KMS-11 (cell line): ENCODE measurements around the gene STAG1.
"Not testable (repeated sequence)": the region's sequence is repeated elsewhere in the genome, so short reads cannot be mapped to it uniquely, and the experiment has no call there.

Experiments used
- H2AFZ ChIP-seq: fragments of 200-600 bp; sonication (generic); 2 replicates; pipeline ENCODE4 v1.6.1; 2016; ENCODE audit warnings: antibody characterized with exemption, mixed run types, low read depth
- H3K27ac ChIP-seq: fragments of 200-600 bp; sonication (generic); 2 replicates; pipeline ENCODE4 v1.6.1; 2016; ENCODE audit warnings: mild to moderate bottlenecking, mixed run types
- H3K27me3 ChIP-seq: fragments of 200-600 bp; sonication (generic); 2 replicates; pipeline ENCODE4 v1.6.1; 2017; ENCODE audit warnings: mild to moderate bottlenecking, low read depth, mixed run types, moderate library complexity; ENCODE audit not compliant: insufficient read depth
- H3K36me3 ChIP-seq: fragments of 200-600 bp; sonication (generic); 2 replicates; pipeline ENCODE4 v1.6.1; 2017; ENCODE audit warnings: mild to moderate bottlenecking, mixed run types; ENCODE audit not compliant: insufficient read depth
- H3K4me1 ChIP-seq: fragments of 200-600 bp; sonication (generic); 2 replicates; pipeline ENCODE4 v1.6.1; 2016; ENCODE audit warnings: mild to moderate bottlenecking, low read depth, mixed run types; ENCODE audit not compliant: poor library complexity, severe bottlenecking
- H3K4me2 ChIP-seq: fragments of 200-600 bp; sonication (generic); 2 replicates; pipeline ENCODE4 v1.7.0; 2016; ENCODE audit warnings: mild to moderate bottlenecking, mixed run types
- H3K4me3 ChIP-seq: fragments of 200-600 bp; sonication (generic); IDR thresholded peaks from 2 replicates; pipeline ENCODE4 v1.6.1; 2017; ENCODE audit warnings: low read depth, low read length, mixed read lengths; ENCODE audit not compliant: insufficient read depth
- H3K79me2 ChIP-seq: fragments of 200-600 bp; sonication (generic); 2 replicates; pipeline ENCODE4 v1.6.1; 2016; ENCODE audit warnings: low read depth, mixed run types; ENCODE audit not compliant: insufficient read depth
- H3K9ac ChIP-seq: fragments of 200-600 bp; sonication (generic); 2 replicates; pipeline ENCODE4 v1.6.1; 2016; ENCODE audit warnings: mild to moderate bottlenecking, mixed run types
- H4K20me1 ChIP-seq: fragments of 200-600 bp; sonication (generic); 2 replicates; pipeline ENCODE4 v1.6.1; 2016; ENCODE audit warnings: mild to moderate bottlenecking, mixed run types; ENCODE audit not compliant: insufficient read depth
- CTCF ChIP-seq: fragments of 200-600 bp; sonication (generic); conservative IDR thresholded peaks from 2 replicates; pipeline ENCODE4 v1.6.1; 2017; ENCODE audit warnings: low read depth, mild to moderate bottlenecking, antibody characterized with exemption, low read length, moderate library complexity, mixed read lengths

Gene STAG1

GRCh38 chr3:136750209-136750896 is 1.8 kb downstream of the STAG1 start:
- TF ChIP-seq CTCF, result no peak
- peak overlapping the region; percentile 81 for H3K4me3 ChIP-seq
- H3K4me2 ChIP-seq, result peak overlapping the region; percentile 100
- H4K20me1 ChIP-seq, result 0 out of 2 replicates have a peak, but pooled peaks cover 5% of the 10 kb centered on the region
- H2AFZ ChIP-seq, result peak overlapping the region; percentile 6
- H3K36me3 ChIP-seq, result no peaks in the 10 kb centered on the region
- no peaks in the 10 kb centered on the region for H3K27me3 ChIP-seq
- H3K79me2 ChIP-seq, result peaks cover 60% of the 10 kb centered on the region
- peak overlapping the region; percentile 91 for H3K9ac ChIP-seq
- peak overlapping the region; percentile 95 for H3K27ac ChIP-seq
- H3K4me1 ChIP-seq, result peaks cover 44% of the 10 kb centered on the region

GRCh38 chr3:136749602-136750001 is 2.6 kb downstream of the STAG1 start:
- Histone ChIP-seq H3K27ac (peak overlapping the region; percentile 95; the same call in 1 of the 2 replicates), H4K20me1 (0 out of 2 replicates have a peak, but pooled peaks cover 12% of the 10 kb centered on the region), H3K4me2 (peak overlapping the region; percentile 100), H3K4me1 (peaks cover 38% of the 10 kb centered on the region), H3K9ac (peak overlapping the region; percentile 91; the same call in 1 of the 2 replicates), H3K79me2 (peaks cover 68% of the 10 kb centered on the region)
- H3K4me3 ChIP-seq, H3K27me3 ChIP-seq, H3K36me3 ChIP-seq, H2AFZ ChIP-seq: not testable (repeated sequence)

GRCh38 chr3:136749091-136749490 is 3.1 kb downstream of the STAG1 start:
- no peak for TF ChIP-seq CTCF
- Histone ChIP-seq H3K4me1 (peaks cover 34% of the 10 kb centered on the region), H3K79me2 (peaks cover 73% of the 10 kb centered on the region), H4K20me1 (0 out of 2 replicates have a peak, but pooled peaks cover 12% of the 10 kb centered on the region), H3K4me2 (peak overlapping the region; percentile 100; the same call in 1 of the 2 replicates), H3K4me3 (no peak overlapping the region), H2AFZ (no peak overlapping the region), H3K36me3 (no peaks in the 10 kb centered on the region), H3K27me3 (no peaks in the 10 kb centered on the region), H3K27ac (no peak overlapping the region), H3K9ac (no peak overlapping the region)

GRCh38 chr3:136745916-136746315 is 6.3 kb downstream of the STAG1 start:
- no peak overlapping the region for H3K4me3 ChIP-seq
- no peak overlapping the region for H3K4me2 ChIP-seq
- no peak overlapping the region for H3K27ac ChIP-seq
- H3K36me3 ChIP-seq, result no peaks in the 10 kb centered on the region
- no peak for TF ChIP-seq CTCF
- peaks cover 61% of the 10 kb centered on the region for H3K4me1 ChIP-seq
- no peak overlapping the region for H3K9ac ChIP-seq
- H3K79me2 ChIP-seq, result peaks cover 100% of the 10 kb centered on the region
- peaks cover 30% of the 10 kb centered on the region for H4K20me1 ChIP-seq
- H2AFZ ChIP-seq, result no peak overlapping the region
- H3K27me3 ChIP-seq, result no peaks in the 10 kb centered on the region

GRCh38 chr3:136741063-136741462 is 11.1 kb downstream of the STAG1 start:
- no peaks in the 10 kb centered on the region for H3K36me3 ChIP-seq
- H3K79me2 ChIP-seq, result peaks cover 100% of the 10 kb centered on the region
- no peak overlapping the region for H3K27ac ChIP-seq
- H3K4me3 ChIP-seq, result no peak overlapping the region
- TF ChIP-seq CTCF, result no peak
- no peak overlapping the region for H3K9ac ChIP-seq
- H4K20me1 ChIP-seq, result peaks cover 48% of the 10 kb centered on the region
- H3K4me2 ChIP-seq, result no peak overlapping the region
- H3K4me1 ChIP-seq, result peaks cover 47% of the 10 kb centered on the region
- no peak overlapping the region for H2AFZ ChIP-seq
- no peaks in the 10 kb centered on the region for H3K27me3 ChIP-seq
